Mucosa of stomach (tissue), 1 donor: Measurements from ENCODE around the gene MYOCD.
"Not testable (repeated sequence)": the region's sequence is repeated elsewhere in the genome, so short reads cannot be mapped to it uniquely, and the experiment has no call there.

Experiments used
- H3K27me3 ChIP-seq: one replicate; pipeline ENCODE4 v1.7.0; 2013; ENCODE audit warnings: mild to moderate bottlenecking, low read length; ENCODE audit not compliant: control insufficient read depth, insufficient read depth
- H3K36me3 ChIP-seq: one replicate; pipeline ENCODE4 v1.7.0; 2013; ENCODE audit warnings: low read length; ENCODE audit not compliant: control insufficient read depth, insufficient read depth
- H3K4me1 ChIP-seq: one replicate; pipeline ENCODE4 v1.7.0; 2013; ENCODE audit warnings: mild to moderate bottlenecking, low read length; ENCODE audit not compliant: control insufficient read depth, insufficient read depth
- H3K4me3 ChIP-seq: one replicate; pipeline ENCODE4 v1.7.0; 2013; ENCODE audit warnings: low read length
- H3K9ac ChIP-seq: one replicate; pipeline ENCODE4 v1.7.0; 2013; ENCODE audit warnings: mild to moderate bottlenecking, low read length, moderate library complexity
- H3K9me3 ChIP-seq: one replicate; pipeline ENCODE4 v1.7.0; 2013; ENCODE audit warnings: mild to moderate bottlenecking, low read length, moderate library complexity; ENCODE audit not compliant: control insufficient read depth
- donor health status: Pancreatic carcinoma.

Gene MYOCD

GRCh38 chr17:12631076-12631475 lies 34.6 kb upstream of the MYOCD start:
- H3K36me3 ChIP-seq: no peaks in the 10 kb centered on the region

GRCh38 chr17:12632785-12633184 lies 32.9 kb upstream of the MYOCD start:
- Histone ChIP-seq H3K27me3 (no peaks in the 10 kb centered on the region), H3K4me1 (peaks cover 6% of the 10 kb centered on the region), H3K4me3 (no peak overlapping the region), H3K9ac (no peak overlapping the region), H3K9me3 (no peaks in the 10 kb centered on the region), H3K36me3 (no peaks in the 10 kb centered on the region)

More at GRCh38 chr17:12631076-12631475, 34.6 kb upstream of the MYOCD start:
- Histone ChIP-seq H3K9ac (no peak overlapping the region), H3K4me3 (no peak overlapping the region), H3K27me3 (no peaks in the 10 kb centered on the region), H3K9me3 (no peaks in the 10 kb centered on the region), H3K4me1 (peaks cover 6% of the 10 kb centered on the region)

GRCh38 chr17:12634789-12635414 lies 30.8 kb upstream of the MYOCD start:
- Histone ChIP-seq H3K36me3 (no peaks in the 10 kb centered on the region), H3K4me3 (no peak overlapping the region), H3K4me1 (peaks cover 6% of the 10 kb centered on the region), H3K9me3 (no peaks in the 10 kb centered on the region), H3K27me3 (no peaks in the 10 kb centered on the region), H3K9ac (no peak overlapping the region)

- not testable (repeated sequence) for H3K9ac ChIP-seq, H3K4me1 ChIP-seq, H3K9me3 ChIP-seq
Measured at GRCh38 chr17:12635996-12636395, 29.7 kb upstream of the MYOCD start.

GRCh38 chr17:12637015-12637414 lies 28.7 kb upstream of the MYOCD start:
- Histone ChIP-seq H3K36me3 (no peaks in the 10 kb centered on the region), H3K4me1 (peaks cover 6% of the 10 kb centered on the region), H3K9me3 (no peaks in the 10 kb centered on the region), H3K27me3 (no peaks in the 10 kb centered on the region), H3K4me3 (no peak overlapping the region), H3K9ac (no peak overlapping the region)

More at GRCh38 chr17:12635996-12636395, 29.7 kb upstream of the MYOCD start:
- H3K4me3 ChIP-seq, H3K36me3 ChIP-seq, H3K27me3 ChIP-seq: not testable (repeated sequence)

GRCh38 chr17:12637745-12638651 lies 27.7 kb upstream of the MYOCD start:
- H3K27me3 ChIP-seq: no peaks in the 10 kb centered on the region
- no peak overlapping the region for H3K9ac ChIP-seq
- H3K9me3 ChIP-seq: no peaks in the 10 kb centered on the region
- H3K4me1 ChIP-seq: peaks cover 6% of the 10 kb centered on the region
- H3K4me3 ChIP-seq: no peak overlapping the region
- no peaks in the 10 kb centered on the region for H3K36me3 ChIP-seq

GRCh38 chr17:12640364-12640763 lies 25.3 kb upstream of the MYOCD start:
- Histone ChIP-seq H3K4me3 (no peak overlapping the region), H3K36me3 (no peaks in the 10 kb centered on the region), H3K27me3 (no peaks in the 10 kb centered on the region), H3K9me3 (no peaks in the 10 kb centered on the region), H3K4me1 (no peaks in the 10 kb centered on the region), H3K9ac (no peak overlapping the region)

GRCh38 chr17:12641084-12641483 lies 24.6 kb upstream of the MYOCD start:
- no peaks in the 10 kb centered on the region for H3K27me3 ChIP-seq
- H3K9me3 ChIP-seq: no peaks in the 10 kb centered on the region
- H3K36me3 ChIP-seq: no peaks in the 10 kb centered on the region
- H3K4me3 ChIP-seq: no peak overlapping the region
- no peaks in the 10 kb centered on the region for H3K4me1 ChIP-seq
- no peak overlapping the region for H3K9ac ChIP-seq

- no peak overlapping the region for H3K4me3 ChIP-seq
- no peaks in the 10 kb centered on the region for H3K4me1 ChIP-seq
- no peak overlapping the region for H3K9ac ChIP-seq
- H3K9me3 ChIP-seq: no peaks in the 10 kb centered on the region
- H3K36me3 ChIP-seq: no peaks in the 10 kb centered on the region
- H3K27me3 ChIP-seq: no peaks in the 10 kb centered on the region
Measured at GRCh38 chr17:12642034-12642433, 23.7 kb upstream of the MYOCD start.

GRCh38 chr17:12643822-12644221 lies 21.9 kb upstream of the MYOCD start:
- Histone ChIP-seq H3K36me3 (no peaks in the 10 kb centered on the region), H3K4me3 (no peak overlapping the region), H3K4me1 (no peaks in the 10 kb centered on the region), H3K9ac (no peak overlapping the region), H3K27me3 (no peaks in the 10 kb centered on the region), H3K9me3 (no peaks in the 10 kb centered on the region)

GRCh38 chr17:12644623-12645022 lies 21.1 kb upstream of the MYOCD start:
- H3K9me3 ChIP-seq: no peaks in the 10 kb centered on the region

GRCh38 chr17:12646761-12647422 lies 18.8 kb upstream of the MYOCD start:
- Histone ChIP-seq H3K4me3 (no peak overlapping the region), H3K4me1 (no peaks in the 10 kb centered on the region), H3K9ac (no peak overlapping the region), H3K27me3 (peaks cover 5% of the 10 kb centered on the region), H3K36me3 (no peaks in the 10 kb centered on the region), H3K9me3 (no peaks in the 10 kb centered on the region)

More at GRCh38 chr17:12644623-12645022, 21.1 kb upstream of the MYOCD start:
- no peak overlapping the region for H3K4me3 ChIP-seq
- H3K36me3 ChIP-seq: no peaks in the 10 kb centered on the region
- H3K27me3 ChIP-seq: peaks cover 2% of the 10 kb centered on the region
- H3K9ac ChIP-seq: no peak overlapping the region
- no peaks in the 10 kb centered on the region for H3K4me1 ChIP-seq
